DND-41 (cell line): ENCODE results near the gene ZBED2.
A peak's percentile ranks its signal among the peaks of the same experiment; 100 is the strongest.
"Not testable (repeated sequence)": the region's sequence is repeated elsewhere in the genome, so short reads cannot be mapped to it uniquely, and the experiment has no call there.

Experiments used
- ATAC-seq: fragments of 200-7000 bp; cut with Tn5 transposase; 3 replicates; pipeline ENCODE4 v1.9.1; 2021; ENCODE audit warnings: low read depth; ENCODE audit not compliant: insufficient read depth
- DNase-seq: peaks from one replicate; pipeline ENCODE4 v3.0.0-alpha.2; 2020
- H2AFZ ChIP-seq: 2 replicates; pipeline ENCODE4 v1.6.0; 2012; ENCODE audit warnings: low read depth, low read length
- H3K27ac ChIP-seq: 2 replicates; pipeline ENCODE4 v1.5.1; 2012; ENCODE audit warnings: low read length, inconsistent platforms
- H3K27me3 ChIP-seq: fragments of 200-600 bp; sonication (generic); 2 replicates; pipeline ENCODE4 v1.6.0; 2012; ENCODE audit warnings: low read length, mild to moderate bottlenecking, inconsistent platforms; ENCODE audit not compliant: insufficient read depth, poor library complexity
- H3K36me3 ChIP-seq: 2 replicates; pipeline ENCODE4 v1.5.1; 2012; ENCODE audit warnings: low read length, inconsistent platforms; ENCODE audit not compliant: insufficient read depth
- H3K4me1 ChIP-seq: 2 replicates; pipeline ENCODE4 v1.5.1; 2012; ENCODE audit warnings: mild to moderate bottlenecking, low read length; ENCODE audit not compliant: insufficient read depth
- H3K4me2 ChIP-seq: 2 replicates; pipeline ENCODE4 v1.6.0; 2012; ENCODE audit warnings: mild to moderate bottlenecking, moderate library complexity, low read length, inconsistent platforms; ENCODE audit not compliant: insufficient read depth
- H3K4me3 ChIP-seq, 2 experiments: fragments of 200-600 bp in 1 of 2; shearing (Covaris generic) in 1 of 2; 2 replicates each; pipeline ENCODE4 v1.5.1; 2012 to 2016; ENCODE audit warnings: inconsistent platforms in 2 of 2, low read length in 2 of 2, mild to moderate bottlenecking in 2 of 2, low read depth in 1 of 2, moderate library complexity in 1 of 2
- H3K79me2 ChIP-seq: 2 replicates; pipeline ENCODE4 v1.6.0; 2012; ENCODE audit warnings: low read length, inconsistent platforms; ENCODE audit not compliant: insufficient read depth
- H3K9ac ChIP-seq: 2 replicates; pipeline ENCODE4 v1.6.0; 2012; ENCODE audit warnings: low read depth, mild to moderate bottlenecking, inconsistent platforms, low read length, moderate library complexity
- H3K9me3 ChIP-seq: 2 replicates; pipeline ENCODE4 v1.5.1; 2012; ENCODE audit warnings: low read length, moderate library complexity, mild to moderate bottlenecking, inconsistent platforms; ENCODE audit not compliant: insufficient read depth, severe bottlenecking
- H4K20me1 ChIP-seq: 2 replicates; pipeline ENCODE4 v1.6.0; 2012; ENCODE audit warnings: low read length; ENCODE audit not compliant: insufficient read depth
- CTCF ChIP-seq: IDR thresholded peaks from 2 replicates; pipeline ENCODE4 v1.5.1; 2012; ENCODE audit warnings: borderline replicate concordance, low read length, moderate library complexity, mild to moderate bottlenecking; ENCODE audit not compliant: poor library complexity, severe bottlenecking; ENCODE audit errors: extremely low read depth
- EZH2 ChIP-seq: IDR thresholded peaks from 3 replicates; pipeline ENCODE4 v1.6.1; 2012; ENCODE audit warnings: borderline replicate concordance, low read depth, mild to moderate bottlenecking, moderate library complexity, low read length, inconsistent platforms; ENCODE audit not compliant: severe bottlenecking

ZBED2 gene

GRCh38 chr3:111635403-111635802, 40.3 kb upstream of the ZBED2 start:
- peaks cover 51% of the 10 kb centered on the region for H3K36me3 ChIP-seq
- H3K9me3 ChIP-seq, result peaks cover 6% of the 10 kb centered on the region
- H3K4me3 ChIP-seq, result no peak overlapping the region
- no peaks in the 10 kb centered on the region for H3K4me1 ChIP-seq
- DNase-seq (no peak), ATAC-seq (no peak)
- TF ChIP-seq CTCF (no peak), EZH2 (no peak)
- no peaks in the 10 kb centered on the region for H3K27me3 ChIP-seq
- H3K9ac ChIP-seq, result no peak overlapping the region
- H3K27ac ChIP-seq, result no peak overlapping the region
- no peak overlapping the region for H2AFZ ChIP-seq
- no peak overlapping the region for H3K4me2 ChIP-seq
- no peaks in the 10 kb centered on the region for H4K20me1 ChIP-seq
- H3K79me2 ChIP-seq, result no peaks in the 10 kb centered on the region

GRCh38 chr3:111630638-111631037, 35.5 kb upstream of the ZBED2 start:
- H3K4me3 ChIP-seq, H2AFZ ChIP-seq, H3K9ac ChIP-seq, H4K20me1 ChIP-seq, H3K79me2 ChIP-seq, H3K27ac ChIP-seq, ATAC-seq, H3K4me1 ChIP-seq, H3K27me3 ChIP-seq, H3K4me2 ChIP-seq, DNase-seq: not testable (repeated sequence)
- H3K36me3 ChIP-seq, result peaks cover 40% of the 10 kb centered on the region
- peaks cover 22% of the 10 kb centered on the region for H3K9me3 ChIP-seq

DNA sequence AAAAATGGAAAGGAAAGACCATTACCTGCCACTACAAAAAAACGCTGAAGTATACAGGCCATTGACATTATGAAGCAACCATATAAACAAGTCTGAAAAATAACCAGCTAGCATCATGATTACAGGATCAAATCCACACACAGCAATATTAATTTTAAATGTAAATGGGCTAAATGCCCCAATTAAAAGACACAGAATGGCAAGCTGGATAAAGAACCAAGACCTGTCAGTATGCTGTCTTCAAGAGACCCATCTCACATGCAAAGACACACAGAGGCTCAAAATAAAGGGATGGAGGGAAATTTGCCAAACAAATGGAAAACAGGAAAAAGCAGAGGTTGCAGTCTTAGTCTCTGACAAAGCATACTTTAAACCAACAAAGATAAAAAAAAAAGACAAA, 33.9 kb upstream of the ZBED2 start:
- H3K27me3 ChIP-seq, H3K79me2 ChIP-seq, H3K4me2 ChIP-seq, DNase-seq, H3K27ac ChIP-seq, H3K9ac ChIP-seq, H4K20me1 ChIP-seq, H3K4me3 ChIP-seq, H2AFZ ChIP-seq, H3K4me1 ChIP-seq, ATAC-seq: not testable (repeated sequence)
- Histone ChIP-seq H3K9me3 (peaks cover 22% of the 10 kb centered on the region), H3K36me3 (peaks cover 50% of the 10 kb centered on the region)

GRCh38 chr3:111627092-111627491, 31.9 kb upstream of the ZBED2 start:
- H3K4me3 ChIP-seq, result no peak overlapping the region
- no peak overlapping the region for H3K9ac ChIP-seq
- H3K27ac ChIP-seq, result no peak overlapping the region
- H2AFZ ChIP-seq, result no peak overlapping the region
- no peaks in the 10 kb centered on the region for H4K20me1 ChIP-seq
- H3K36me3 ChIP-seq, result peaks cover 67% of the 10 kb centered on the region
- H3K27me3 ChIP-seq, result no peaks in the 10 kb centered on the region
- ATAC-seq, result no peak
- DNase-seq, result no peak
- TF ChIP-seq CTCF (no peak), EZH2 (no peak)
- H3K9me3 ChIP-seq, result peaks cover 22% of the 10 kb centered on the region
- no peak overlapping the region for H3K4me2 ChIP-seq
- no peaks in the 10 kb centered on the region for H3K79me2 ChIP-seq
- no peaks in the 10 kb centered on the region for H3K4me1 ChIP-seq

DNA sequence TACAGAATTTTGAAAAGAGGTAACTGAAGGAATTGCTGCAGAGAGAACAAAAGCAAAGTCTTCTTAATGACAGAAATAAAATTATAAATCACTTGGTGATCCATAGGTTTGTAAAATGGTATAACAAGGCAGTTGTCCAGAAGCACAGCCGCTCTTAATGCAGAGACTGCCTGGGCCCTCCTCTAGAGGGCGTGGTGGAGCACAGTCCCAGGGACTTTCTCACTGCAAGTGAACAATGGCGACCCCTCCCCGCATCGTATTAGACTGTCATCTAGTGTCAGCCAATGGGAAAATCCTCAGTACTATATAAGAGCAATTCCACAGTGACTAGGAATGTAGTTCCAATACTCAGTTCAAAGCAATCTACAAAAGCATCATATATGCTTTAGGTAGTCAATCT, 26.4 kb upstream of the ZBED2 start:
- TF ChIP-seq EZH2, result no peak
- peak; percentile 62 for TF ChIP-seq CTCF
- H3K4me3 ChIP-seq, result no peak overlapping the region
- no peak overlapping the region for H3K9ac ChIP-seq
- H3K4me2 ChIP-seq, result no peak overlapping the region
- H3K79me2 ChIP-seq, result no peaks in the 10 kb centered on the region
- H3K36me3 ChIP-seq, result peaks cover 83% of the 10 kb centered on the region
- no peak overlapping the region for H2AFZ ChIP-seq
- peaks cover 15% of the 10 kb centered on the region for H3K9me3 ChIP-seq
- peaks cover 5% of the 10 kb centered on the region; the same call in 1 of the 2 replicates for H3K4me1 ChIP-seq
- H3K27me3 ChIP-seq, result no peaks in the 10 kb centered on the region
- ATAC-seq (peak; percentile 57; the same call in 2 of the 3 replicates), DNase-seq (peak; percentile 28)
- H4K20me1 ChIP-seq, result no peaks in the 10 kb centered on the region
- H3K27ac ChIP-seq, result no peak overlapping the region
